GM12878 (cell line): ENCODE measurements around the gene FOXP3.

Source experiments
- CBX5 ChIP-seq: sonication (generic); IDR thresholded peaks from 2 replicates; pipeline ENCODE4 v1.6.1; 2016; ENCODE audit warnings: low read depth, moderate library complexity, mild to moderate bottlenecking, inconsistent platforms
- CEBPB ChIP-seq, 2 experiments: fragments of 150-350 bp in 1 of 2; IDR thresholded peaks; 2 replicates each; pipeline ENCODE4 v1.6.1; 2012 to 2014; ENCODE audit warnings: low read depth in 2 of 2, low read length in 2 of 2, borderline replicate concordance in 1 of 2, inconsistent platforms in 1 of 2
- EP300 ChIP-seq, 2 experiments: fragments of 150-350 bp in 1 of 2; IDR thresholded peaks; 2 replicates each; pipeline ENCODE4 v1.6.1; 2011 to 2012; ENCODE audit warnings: low read depth in 2 of 2, low read length in 2 of 2, borderline replicate concordance in 1 of 2, improper control_type of control experiment in 1 of 2, inconsistent platforms in 1 of 2; ENCODE audit not compliant: control insufficient read depth in 1 of 2
- KDM1A ChIP-seq: fragments of 200-600 bp; sonication (generic); IDR thresholded peaks from 2 replicates; pipeline ENCODE4 v1.6.1; 2016; ENCODE audit warnings: borderline replicate concordance
- NR2C2 ChIP-seq: IDR thresholded peaks from 2 replicates; pipeline ENCODE4 v1.6.1; 2011; ENCODE audit warnings: borderline replicate concordance, low read depth; ENCODE audit not compliant: control insufficient read depth, insufficient read length
- PAX8 ChIP-seq: fragments of 450-650 bp; IDR thresholded peaks from 2 replicates; pipeline ENCODE4 v1.6.1; 2017; ENCODE audit warnings: mild to moderate bottlenecking, moderate library complexity
- POLR2AphosphoS5 ChIP-seq: IDR thresholded peaks from 2 replicates; pipeline ENCODE4 v1.6.1; 2011; ENCODE audit warnings: mild to moderate bottlenecking, low read length, inconsistent platforms
- RAD21 ChIP-seq: IDR thresholded peaks from 2 replicates; pipeline ENCODE4 v1.6.1; 2011; ENCODE audit warnings: mild to moderate bottlenecking, low read depth, low read length, moderate library complexity; ENCODE audit not compliant: insufficient read depth
- USF2 ChIP-seq: IDR thresholded peaks from 2 replicates; pipeline ENCODE4 v1.6.1; 2011; ENCODE audit warnings: low read depth, low read length, improper control_type of control experiment, borderline replicate concordance
- ZSCAN29 ChIP-seq: fragments of 450-650 bp; IDR thresholded peaks from 2 replicates; pipeline ENCODE4 v1.6.1; 2017; ENCODE audit warnings: mild to moderate bottlenecking, moderate library complexity
- TF ChIP-seq, protein P1 (sequence below): fragments of 450-650 bp; IDR thresholded peaks from 2 replicates; pipeline ENCODE4 v1.6.1; 2016; ENCODE audit warnings: mild to moderate bottlenecking
- TF ChIP-seq, protein P2 (sequence below), 3 experiments: IDR thresholded peaks in 2 of 3; conservative IDR thresholded peaks in 1 of 3; 2 replicates each; pipeline ENCODE4 v1.5.1; 2011; ENCODE audit warnings: low read depth in 3 of 3, low read length in 3 of 3, mild to moderate bottlenecking in 3 of 3, control low read depth in 2 of 3, moderate library complexity in 2 of 3, inconsistent platforms in 1 of 3, mixed read lengths in 1 of 3; ENCODE audit not compliant: control insufficient read depth in 2 of 3, insufficient read depth in 1 of 3; ENCODE audit errors: extremely low read depth in 1 of 3

GRCh38 chrX:49233887-49234555, 30.5 kb downstream of the FOXP3 start:
- TF ChIP-seq CEBPB (IDR thresholded peaks at IDR 0.05; ENCODE audit: borderline replicate concordance in 1 of 2, low read depth in 2 of 2, low read length in 2 of 2): no peak
- no peak for TF ChIP-seq USF2
- TF ChIP-seq, protein P1, sequence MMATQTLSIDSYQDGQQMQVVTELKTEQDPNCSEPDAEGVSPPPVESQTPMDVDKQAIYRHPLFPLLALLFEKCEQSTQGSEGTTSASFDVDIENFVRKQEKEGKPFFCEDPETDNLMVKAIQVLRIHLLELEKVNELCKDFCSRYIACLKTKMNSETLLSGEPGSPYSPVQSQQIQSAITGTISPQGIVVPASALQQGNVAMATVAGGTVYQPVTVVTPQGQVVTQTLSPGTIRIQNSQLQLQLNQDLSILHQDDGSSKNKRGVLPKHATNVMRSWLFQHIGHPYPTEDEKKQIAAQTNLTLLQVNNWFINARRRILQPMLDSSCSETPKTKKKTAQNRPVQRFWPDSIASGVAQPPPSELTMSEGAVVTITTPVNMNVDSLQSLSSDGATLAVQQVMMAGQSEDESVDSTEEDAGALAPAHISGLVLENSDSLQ: no peak
- TF ChIP-seq, protein P2, sequence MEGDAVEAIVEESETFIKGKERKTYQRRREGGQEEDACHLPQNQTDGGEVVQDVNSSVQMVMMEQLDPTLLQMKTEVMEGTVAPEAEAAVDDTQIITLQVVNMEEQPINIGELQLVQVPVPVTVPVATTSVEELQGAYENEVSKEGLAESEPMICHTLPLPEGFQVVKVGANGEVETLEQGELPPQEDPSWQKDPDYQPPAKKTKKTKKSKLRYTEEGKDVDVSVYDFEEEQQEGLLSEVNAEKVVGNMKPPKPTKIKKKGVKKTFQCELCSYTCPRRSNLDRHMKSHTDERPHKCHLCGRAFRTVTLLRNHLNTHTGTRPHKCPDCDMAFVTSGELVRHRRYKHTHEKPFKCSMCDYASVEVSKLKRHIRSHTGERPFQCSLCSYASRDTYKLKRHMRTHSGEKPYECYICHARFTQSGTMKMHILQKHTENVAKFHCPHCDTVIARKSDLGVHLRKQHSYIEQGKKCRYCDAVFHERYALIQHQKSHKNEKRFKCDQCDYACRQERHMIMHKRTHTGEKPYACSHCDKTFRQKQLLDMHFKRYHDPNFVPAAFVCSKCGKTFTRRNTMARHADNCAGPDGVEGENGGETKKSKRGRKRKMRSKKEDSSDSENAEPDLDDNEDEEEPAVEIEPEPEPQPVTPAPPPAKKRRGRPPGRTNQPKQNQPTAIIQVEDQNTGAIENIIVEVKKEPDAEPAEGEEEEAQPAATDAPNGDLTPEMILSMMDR (IDR thresholded peaks at IDR 0.05 in 2 of 3, conservative IDR thresholded peaks at IDR 0.05 in 1 of 3; ENCODE audit: control insufficient read depth in 2 of 3, extremely low read depth in 1 of 3, insufficient read depth in 1 of 3, low read depth in 3 of 3, low read length in 3 of 3): no peak
- no peak for TF ChIP-seq PAX8
- TF ChIP-seq NR2C2: no peak
- no peak for TF ChIP-seq EP300 (IDR thresholded peaks at IDR 0.05; ENCODE audit: borderline replicate concordance in 1 of 2, control insufficient read depth in 1 of 2, low read depth in 2 of 2, low read length in 2 of 2)
- TF ChIP-seq RAD21: no peak
- TF ChIP-seq ZSCAN29: no peak
- TF ChIP-seq POLR2AphosphoS5: no peak
- no peak for TF ChIP-seq KDM1A
- no peak for TF ChIP-seq CBX5
